ENCODE results near the gene XYLT1.

DNA sequence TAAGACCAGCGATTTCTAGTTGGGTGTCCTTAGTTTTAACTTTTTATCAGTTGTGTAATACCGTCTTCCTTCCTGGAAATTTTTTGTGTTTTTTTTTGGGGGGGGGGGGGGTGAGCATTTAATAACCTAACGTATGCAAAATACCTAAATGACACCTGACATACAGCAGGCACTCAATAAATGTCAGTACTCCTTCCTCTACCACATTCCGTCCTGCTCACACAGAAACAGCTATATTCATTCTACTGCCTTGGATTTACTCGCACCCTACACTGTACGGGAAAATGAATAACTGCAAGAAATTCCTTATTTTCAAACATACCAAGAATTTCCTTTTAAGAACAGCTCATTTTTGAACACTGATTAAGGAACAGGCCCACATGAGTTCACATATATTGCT, 5.3 kb downstream of the XYLT1 start:
- TF ChIP-seq EZH2 (IDR thresholded peaks at IDR 0.05), result no peak
- TF ChIP-seq POLR2AphosphoS5 (IDR thresholded peaks at IDR 0.05; ENCODE audit: borderline replicate concordance, low read depth, low read length), result no peak
- no peak for TF ChIP-seq FOXP2 (optimal IDR thresholded peaks at IDR 0.05; ENCODE audit: control extremely low read depth, extremely low read length, insufficient read depth)

Measured in SK-N-MC (cell line).